NCI-H2107 (cell line): Measurements from ENCODE around the gene FAM98C.
"Not testable (repeated sequence)": the region's sequence is repeated elsewhere in the genome, so short reads cannot be mapped to it uniquely, and the experiment has no call there.

ENCODE experiments used
- DNase-seq: peaks from one replicate; lab custom pipeline; 2025; lab: John Stamatoyannopoulos, UW

Gene FAM98C

GRCh38 chr19:38402967-38403674, at the start of gene FAM98C:
FAM98C (plus strand) TSS chr19:38403093; CDS start chr19:38403154, 61 bp downstream.
- DNase-seq, result peak; percentile 96

- DNase-seq, result no peak
Observed at GRCh38 chr19:38355728-38356725, 46.9 kb upstream of the FAM98C start.

GRCh38 chr19:38358071-38358470, 44.8 kb upstream of the FAM98C start:
- no peak for DNase-seq

DNA sequence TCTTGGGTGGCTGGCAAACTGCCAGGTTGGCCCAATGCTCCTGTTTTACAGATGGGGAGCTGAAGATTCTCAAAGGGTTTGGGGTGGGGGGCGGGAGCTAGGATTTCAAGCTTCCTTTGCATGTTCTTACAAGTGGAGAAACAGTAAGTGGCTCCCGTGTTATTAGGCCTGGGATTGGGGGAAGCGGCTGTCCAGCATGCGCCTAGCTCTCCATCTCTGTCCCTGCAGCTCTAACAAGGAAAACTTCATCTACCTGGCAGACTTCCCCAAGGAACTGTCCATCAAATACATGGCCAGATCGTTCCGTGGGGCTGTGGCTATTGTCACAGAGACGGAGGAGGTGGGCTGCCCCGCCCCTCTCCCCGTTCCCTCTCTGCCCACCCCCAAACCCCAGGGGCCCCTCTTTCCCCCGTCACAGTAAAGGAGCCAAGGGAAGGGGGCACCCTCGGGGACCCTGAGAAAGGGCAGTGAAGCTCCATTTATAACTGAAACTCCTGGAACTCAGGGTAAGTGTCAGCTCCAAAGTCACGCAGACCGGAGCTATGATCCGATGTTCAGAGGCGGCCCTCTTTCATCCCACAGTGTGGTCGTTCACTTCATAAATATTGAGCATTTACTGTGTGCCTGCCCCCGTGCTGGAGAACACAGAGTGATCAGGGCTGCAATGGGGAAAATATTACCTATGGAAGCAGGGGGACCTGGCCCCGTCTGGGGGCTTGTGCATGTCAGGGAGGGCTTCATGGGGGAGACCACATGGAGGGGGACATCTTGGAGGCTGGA, 43.5 kb upstream of the FAM98C start:
- DNase-seq, result no peak

GRCh38 chr19:38360351-38360750, 42.5 kb upstream of the FAM98C start:
- DNase-seq, result no peak

GRCh38 chr19:38360839-38361631, 41.9 kb upstream of the FAM98C start:
- DNase-seq, result no peak

- DNase-seq, result no peak
Observed at GRCh38 chr19:38361633-38362075, 41.2 kb upstream of the FAM98C start.

DNA sequence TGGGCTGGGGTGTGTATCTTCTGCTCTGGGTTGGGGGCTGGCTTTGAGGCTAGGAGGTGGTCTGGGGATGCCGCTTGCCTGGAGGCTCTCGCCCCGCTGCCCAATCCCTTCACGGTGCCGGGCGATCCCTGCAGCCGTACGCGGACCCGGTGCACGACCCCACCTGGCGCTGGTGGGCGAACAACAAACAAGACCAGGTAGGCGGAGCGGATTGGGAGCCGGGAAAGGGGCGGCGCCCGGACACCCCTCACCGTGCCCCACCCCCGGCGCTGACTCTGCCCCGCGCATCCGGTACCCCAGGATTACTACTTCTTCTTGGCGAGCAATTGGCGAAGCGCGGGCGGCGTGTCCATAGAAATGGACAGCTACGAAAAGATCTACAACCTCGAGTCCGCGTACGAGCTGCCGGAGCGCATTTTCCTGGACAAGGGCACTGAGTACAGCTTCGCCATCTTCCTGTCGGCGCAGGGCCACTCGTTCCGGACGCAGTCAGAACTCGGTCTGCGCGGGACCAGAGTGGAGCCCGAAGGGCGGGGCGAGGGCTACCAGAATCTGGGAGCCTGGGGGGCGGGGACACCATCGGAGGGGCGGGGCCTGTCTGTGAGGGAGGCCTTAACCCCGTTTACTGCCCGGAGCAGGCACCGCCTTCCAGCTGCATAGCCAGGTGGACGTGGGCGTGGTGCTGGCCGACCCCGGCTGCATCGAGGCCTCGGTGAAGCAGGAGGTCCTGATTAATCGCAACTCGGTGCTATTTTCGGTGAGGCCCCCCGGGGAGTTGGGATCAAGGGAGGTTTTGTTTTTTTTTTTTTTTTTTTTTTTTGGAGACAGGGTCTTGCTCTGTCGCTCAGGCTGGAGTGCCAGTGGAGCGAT, 40.6 kb upstream of the FAM98C start:
- no peak for DNase-seq

GRCh38 chr19:38362946-38363688, 39.8 kb upstream of the FAM98C start:
- not testable (repeated sequence) for DNase-seq

GRCh38 chr19:38367041-38367440, 35.9 kb upstream of the FAM98C start:
- DNase-seq, result no peak

- DNase-seq, result no peak
Observed at GRCh38 chr19:38369584-38369983, 33.3 kb upstream of the FAM98C start.

DNA sequence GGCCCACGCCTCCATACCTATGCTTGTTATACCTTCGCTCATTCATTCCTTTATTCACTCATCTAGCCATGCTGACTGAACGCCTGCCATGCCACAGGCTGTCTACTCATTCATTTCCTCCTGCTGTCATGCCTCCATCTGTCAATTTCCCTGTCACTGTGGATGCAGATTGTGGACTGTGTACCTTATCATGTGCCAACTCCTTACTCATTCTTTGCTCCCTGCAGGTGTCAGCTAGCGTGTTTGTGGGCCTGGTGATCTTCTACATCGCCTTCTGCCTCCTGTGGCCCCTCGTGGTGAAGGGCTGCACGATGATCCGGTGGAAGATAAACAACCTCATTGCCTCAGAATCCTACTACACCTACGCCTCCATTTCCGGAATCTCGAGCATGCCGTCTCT, 32.6 kb upstream of the FAM98C start:
- no peak for DNase-seq

DNA sequence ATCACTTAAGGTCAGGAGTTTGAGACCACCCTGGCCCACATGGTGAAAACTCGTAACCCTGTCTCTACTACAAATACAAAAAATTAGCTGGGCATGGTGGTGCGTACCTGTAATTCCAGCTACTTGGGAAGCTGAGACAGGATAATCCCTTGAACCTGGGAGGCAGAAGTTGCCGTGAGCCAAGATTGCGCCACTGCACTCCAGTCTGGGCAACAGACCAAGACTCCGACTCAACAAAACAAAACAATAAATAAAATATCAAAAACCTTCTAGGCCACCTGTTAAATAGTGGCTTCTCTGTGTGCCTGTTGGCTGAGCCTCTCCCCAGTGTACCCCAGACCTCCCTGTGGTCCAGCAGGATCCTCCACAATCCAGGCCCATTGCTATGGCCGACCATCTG, 31.8 kb upstream of the FAM98C start:
- DNase-seq, result no peak

- no peak for DNase-seq
Observed at GRCh38 chr19:38373907-38374331, 29.0 kb upstream of the FAM98C start.

DNA sequence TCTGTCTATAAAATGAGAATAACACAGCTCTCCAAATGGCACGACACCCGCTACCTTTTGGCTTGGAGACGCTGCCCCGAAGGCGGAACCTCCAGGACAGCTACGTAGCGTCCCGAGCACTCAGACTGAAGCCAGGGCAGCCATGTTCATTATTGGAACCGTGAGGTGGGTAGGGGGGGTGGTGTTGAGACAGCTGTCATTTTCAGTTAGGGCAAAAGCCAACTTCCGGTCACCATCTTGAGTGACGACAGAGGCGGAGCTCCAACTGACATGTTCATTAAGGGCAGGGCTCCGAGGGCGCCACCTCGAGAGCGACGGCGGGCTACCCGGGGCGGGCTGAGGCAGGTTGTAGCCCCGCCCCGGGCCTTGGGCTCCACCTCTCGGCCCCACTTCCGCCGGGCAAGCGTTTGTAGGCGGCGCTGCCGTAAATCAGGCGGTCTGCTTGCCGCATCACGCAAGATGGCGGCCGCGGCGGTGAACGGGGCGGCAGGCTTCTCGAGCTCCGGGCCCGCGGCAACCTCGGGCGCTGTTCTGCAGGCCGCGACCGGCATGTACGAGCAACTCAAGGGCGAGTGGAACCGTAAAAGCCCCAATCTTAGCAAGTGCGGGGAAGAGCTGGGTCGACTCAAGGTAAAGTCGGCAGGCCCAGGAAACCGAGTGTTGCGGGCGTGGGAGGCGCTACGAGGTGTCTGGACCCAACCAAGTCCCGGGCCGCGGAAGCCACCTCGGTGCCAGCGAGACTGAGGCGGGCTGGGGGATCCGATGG, 28.4 kb upstream of the FAM98C start, which contains the start of gene PSMD8:
TSS of gene PSMD8 (plus strand) at position 240 of the 766 bp plus-strand sequence. CDS start at position 271, 31 bp downstream.
- DNase-seq, result peak; percentile 98

DNA sequence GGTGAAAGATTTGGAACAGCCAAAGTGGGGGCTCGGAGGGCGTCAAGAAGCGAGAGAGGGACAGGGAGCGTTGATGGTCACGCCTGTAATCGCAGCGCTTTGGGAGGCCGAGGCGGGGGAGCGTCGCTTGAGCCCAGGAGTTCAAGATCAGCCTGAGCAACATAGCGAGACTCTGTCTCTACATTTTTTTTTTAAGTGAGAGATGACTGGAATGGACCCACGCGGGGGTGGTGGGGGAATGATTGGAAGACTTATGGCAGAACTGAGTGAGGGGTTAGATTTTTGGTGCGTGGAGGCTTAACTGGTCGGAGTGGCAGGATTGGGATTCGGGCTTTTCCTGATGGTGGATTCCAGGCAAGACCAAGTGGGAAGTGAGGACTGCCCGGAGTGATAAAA, 27.8 kb upstream of the FAM98C start:
- no peak for DNase-seq

DNA sequence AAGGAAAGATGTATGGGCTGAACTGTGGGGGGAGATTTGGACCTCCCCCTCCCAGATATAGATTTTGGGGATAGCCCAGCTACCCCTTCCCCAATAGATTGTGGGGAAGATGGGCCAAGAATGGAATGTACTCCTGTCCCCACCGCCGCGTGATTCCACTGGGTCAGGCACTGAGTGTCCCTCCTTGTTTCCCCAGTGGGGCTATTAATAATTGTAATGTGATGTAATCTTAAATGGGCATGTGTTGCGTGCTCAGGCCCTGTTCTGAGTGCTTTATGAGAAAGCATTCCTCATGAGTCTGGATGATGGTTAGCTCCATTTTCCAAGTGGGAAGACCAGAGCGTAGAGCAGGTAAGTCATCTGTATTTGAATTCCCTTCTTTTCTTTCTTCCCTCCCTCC, 27.1 kb upstream of the FAM98C start:
- DNase-seq, result no peak

- no peak for DNase-seq
Observed at GRCh38 chr19:38376576-38376975, 26.3 kb upstream of the FAM98C start.

GRCh38 chr19:38377052-38377451, 25.8 kb upstream of the FAM98C start:
- no peak for DNase-seq
